ENCODE measurements around the gene C19orf53. TPM values are rescaled to one million over a fixed set of nuclear protein-coding genes. Genes with fewer than 3 reads are reported as not detected.
A peak's percentile ranks its signal among the peaks of the same experiment; 100 is the strongest.

C19orf53 gene
- total RNA-seq, 6 donors from 2014 or later: 9.4 to 158 (median 96.5) TPM

GRCh38 chr19:13741893-13742292 lies 32.4 kb upstream of the C19orf53 start:
- no peak overlapping the region for H3K4me3 ChIP-seq
- ATAC-seq (ENCODE audit: low FRiP score in 2 of 2) (no peak), DNase-seq (no peak)
- no peaks in the 10 kb centered on the region for H3K36me3 ChIP-seq
- H3K27ac ChIP-seq: no peak overlapping the region
- H3K27me3 ChIP-seq: no peaks in the 10 kb centered on the region
- peaks cover 0 to 11% (median 0%) of the 10 kb centered on the region in 4 donors for H3K4me1 ChIP-seq
- no peaks in the 10 kb centered on the region for H3K9me3 ChIP-seq
- TF ChIP-seq POLR2A (IDR thresholded peaks at IDR 0.05) (no peak), CTCF (IDR thresholded peaks at IDR 0.05) (no peak), EP300 (IDR thresholded peaks at IDR 0.05) (no peak), POLR2AphosphoS5 (IDR thresholded peaks at IDR 0.05) (no peak)
- 83 to 90% methylated on average over 2 of the region's 2 CpGs for WGBS, 2 donors

- DNase-seq (no peak), ATAC-seq (ENCODE audit: low FRiP score in 2 of 2) (no peak)
- H3K27me3 ChIP-seq: no peaks in the 10 kb centered on the region
- H3K27ac ChIP-seq: peak overlapping the region in 1 of 4 donors; percentile 52
- WGBS, 2 donors: 92 to 100% methylated on average over 1 of the region's 1 CpG
- no peak overlapping the region for H3K4me3 ChIP-seq
- TF ChIP-seq EP300 (IDR thresholded peaks at IDR 0.05): no peak
- TF ChIP-seq POLR2A (IDR thresholded peaks at IDR 0.05): no peak
- no peak for TF ChIP-seq CTCF (IDR thresholded peaks at IDR 0.05)
- TF ChIP-seq POLR2AphosphoS5 (IDR thresholded peaks at IDR 0.05): no peak
- no peaks in the 10 kb centered on the region for H3K36me3 ChIP-seq
- no peaks in the 10 kb centered on the region for H3K9me3 ChIP-seq
- peaks cover 0 to 14% (median 2%) of the 10 kb centered on the region in 4 donors for H3K4me1 ChIP-seq
Measured at GRCh38 chr19:13742756-13743155, 31.5 kb upstream of the C19orf53 start.

- ATAC-seq (ENCODE audit: low FRiP score in 2 of 2): no peak
- peak overlapping the region; percentile 28 to 60 (median 52) for H3K27ac ChIP-seq
- no peaks in the 10 kb centered on the region for H3K27me3 ChIP-seq
- no peaks in the 10 kb centered on the region for H3K36me3 ChIP-seq
- peaks cover 9 to 23% (median 10%) of the 10 kb centered on the region in 4 donors for H3K4me1 ChIP-seq
- TF ChIP-seq EP300 (IDR thresholded peaks at IDR 0.05): no peak
- TF ChIP-seq POLR2AphosphoS5 (IDR thresholded peaks at IDR 0.05): no peak
- TF ChIP-seq CTCF (IDR thresholded peaks at IDR 0.05): no peak
- TF ChIP-seq POLR2A (IDR thresholded peaks at IDR 0.05): no peak
- no peaks in the 10 kb centered on the region for H3K9me3 ChIP-seq
- H3K4me3 ChIP-seq: no peak overlapping the region
- DNase-seq: no peak
Measured at GRCh38 chr19:13744174-13744573, 30.1 kb upstream of the C19orf53 start.

- Histone ChIP-seq H3K4me1 (peaks cover 11 to 31% (median 13%) of the 10 kb centered on the region in 4 donors), H3K36me3 (peaks cover 0 to 11% (median 8%) of the 10 kb centered on the region in 4 donors), H3K9me3 (no peaks in the 10 kb centered on the region), H3K27me3 (no peaks in the 10 kb centered on the region), H3K27ac (peak overlapping the region in 3 of 4 donors; percentile 89 to 91 (median 90)), H3K4me3 (peak overlapping the region in 3 of 4 donors; percentile 70 to 84 (median 83))
- ATAC-seq (ENCODE audit: low FRiP score in 2 of 2) (no peak), DNase-seq (no peak)
- TF ChIP-seq CTCF (IDR thresholded peaks at IDR 0.05) (no peak), POLR2AphosphoS5 (IDR thresholded peaks at IDR 0.05) (no peak), EP300 (IDR thresholded peaks at IDR 0.05) (no peak), POLR2A (IDR thresholded peaks at IDR 0.05) (no peak)
- WGBS, 2 donors: 95 to 96% methylated on average over 8 of the region's 8 CpGs
Measured at GRCh38 chr19:13747098-13747453, 27.2 kb upstream of the C19orf53 start.

GRCh38 chr19:13748169-13748828 lies 26.0 kb upstream of the C19orf53 start:
- Histone ChIP-seq H3K9me3 (no peaks in the 10 kb centered on the region), H3K36me3 (peaks cover 6 to 24% (median 19%) of the 10 kb centered on the region in 4 donors), H3K27ac (peak overlapping the region; percentile 89 to 91 (median 90)), H3K4me3 (peak overlapping the region; percentile 60 to 84 (median 76)), H3K27me3 (no peaks in the 10 kb centered on the region), H3K4me1 (peaks cover 11 to 27% (median 13%) of the 10 kb centered on the region in 4 donors)
- 1 to 5% methylated on average over 25 of the region's 25 CpGs for WGBS, 2 donors
- ATAC-seq (ENCODE audit: low FRiP score in 2 of 2): no peak
- peak in 1 of 2 donors; percentile 30 for DNase-seq
- no peak for TF ChIP-seq CTCF (IDR thresholded peaks at IDR 0.05)
